SK-N-SH treated with all-trans-retinoic acid at 6 μM for 48 hours (cell line): Measurements from ENCODE around the gene SLC7A6OS.

Experiments
- CREB5 ChIP-seq: fragments of 250-450 bp; sonication (Bioruptor Pico); IDR thresholded peaks from 2 replicates; pipeline ENCODE4 v1.5.1; 2020; ENCODE audit warnings: low read depth, mild to moderate bottlenecking, moderate library complexity
- CSDC2 ChIP-seq: fragments of 250-450 bp; sonication (Bioruptor Pico); IDR thresholded peaks from 2 replicates; pipeline ENCODE4 v1.5.0; 2020; ENCODE audit warnings: mild to moderate bottlenecking, moderate library complexity
- RARB ChIP-seq: fragments of 250-450 bp; sonication (Bioruptor Pico); IDR thresholded peaks from 2 replicates; pipeline ENCODE4 v1.8.0; 2021; ENCODE audit warnings: mild to moderate bottlenecking, moderate library complexity
- SNAI2 ChIP-seq: fragments of 250-450 bp; sonication (Bioruptor Pico); IDR thresholded peaks from 2 replicates; pipeline ENCODE4 v1.5.0; 2020; ENCODE audit warnings: mild to moderate bottlenecking, moderate library complexity
- ZNF8 ChIP-seq: fragments of 450-650 bp; formaldehyde crosslinking; IDR thresholded peaks from 2 replicates; pipeline ENCODE4 v1.5.0; 2020; ENCODE audit warnings: mild to moderate bottlenecking, moderate library complexity

- TF ChIP-seq CREB5 (CRISPR knock-in tag) = no peak
- no peak for TF ChIP-seq RARB (CRISPR knock-in tag)
- no peak for TF ChIP-seq CSDC2
- no peak for TF ChIP-seq ZNF8 (CRISPR knock-in tag)
- TF ChIP-seq SNAI2 (CRISPR knock-in tag) = no peak
Measured at GRCh38 chr16:68297908-68298307, 12.8 kb downstream of the SLC7A6OS start.
